Activated CD4-positive, alpha-beta T cell treated with anti-CD3 and anti-CD28 coated beads, Interleukin-2, amount 10 ng/mL, durations not matched to agents 24 days and 14 days (primary cell): ENCODE results near the gene ZDHHC12. TPM values are rescaled to one million over a fixed set of nuclear protein-coding genes. Genes with fewer than 3 reads are reported as not detected.
"Not testable (repeated sequence)": the region's sequence is repeated elsewhere in the genome, so short reads cannot be mapped to it uniquely, and the experiment has no call there.

Experiments
- DNase-seq: peaks from one replicate; pipeline ENCODE4 v3.0.0; 2022
- H3K27ac Mint-ChIP-seq: one replicate; pipeline ENCODE4 v1.8.0; 2022; ENCODE audit warnings: mild to moderate bottlenecking, mixed read lengths
- H3K27me3 Mint-ChIP-seq: one replicate; pipeline ENCODE4 v1.8.0; 2022; ENCODE audit warnings: mixed read lengths
- H3K36me3 Mint-ChIP-seq: one replicate; pipeline ENCODE4 v1.8.0; 2022; ENCODE audit warnings: low read depth, mild to moderate bottlenecking, mixed read lengths
- H3K4me1 Mint-ChIP-seq: one replicate; pipeline ENCODE4 v1.8.0; 2021; ENCODE audit warnings: mixed read lengths
- H3K4me3 Mint-ChIP-seq: one replicate; pipeline ENCODE4 v1.8.0; 2022; ENCODE audit warnings: mild to moderate bottlenecking, moderate library complexity, mixed read lengths
- H3K9me3 Mint-ChIP-seq: one replicate; pipeline ENCODE4 v1.8.0; 2021; ENCODE audit warnings: mixed read lengths
- intact Hi-C: fragments of 100-400 bp; cut with micrococcal nuclease; formaldehyde crosslinking; loops from one replicate; pipeline ENCODE4 v1.15.1; 2023
- total RNA-seq: library from RNA; stranded (reverse); gene quantifications from 2 replicates; pipeline ENCODE4 v1.2.3, GENCODE V29; 2022

The ZDHHC12 gene
- total RNA-seq, 1 donor from 2014 or later, result 46.9 TPM

DNA sequence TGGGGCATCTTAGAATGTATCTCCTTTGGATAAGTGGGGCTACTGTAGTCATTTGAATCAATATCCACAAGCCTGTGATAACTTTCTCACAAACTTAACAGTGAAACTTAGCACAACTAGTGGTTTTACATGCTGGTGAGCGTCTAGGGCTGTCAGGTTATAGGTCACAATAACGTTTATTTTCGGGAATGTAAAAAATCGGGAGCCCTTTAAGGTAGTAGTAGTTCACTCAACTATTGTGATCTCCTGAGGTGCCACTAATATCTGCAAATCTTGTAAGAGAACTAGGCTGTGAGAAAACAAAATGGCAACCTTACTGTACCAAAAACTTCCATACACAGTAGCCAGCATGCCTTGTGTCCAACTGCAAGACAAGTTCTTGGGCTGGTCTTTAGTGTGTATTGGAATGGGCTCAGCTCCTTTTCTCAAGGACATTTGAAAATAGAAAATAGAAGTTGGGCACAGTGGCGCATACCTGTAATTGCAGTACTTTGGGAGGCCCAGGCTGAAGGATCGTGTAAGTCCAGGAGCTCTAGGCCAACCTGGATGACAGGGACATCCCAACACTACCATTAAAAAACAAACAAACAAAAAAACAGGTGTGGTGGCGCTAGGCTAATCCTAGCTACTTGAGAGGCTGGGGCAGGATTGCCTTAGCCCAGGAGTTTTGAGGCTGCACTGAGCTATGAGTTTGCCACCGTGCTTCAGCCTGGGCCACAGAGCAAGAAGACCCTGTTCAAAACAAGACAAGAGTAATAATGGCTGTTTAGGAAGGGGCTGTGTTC is 26.8 kb downstream of the ZDHHC12 start:
- Mint-ChIP-seq H3K4me3 (no peak overlapping the region), H3K36me3 (peaks cover 46% of the 10 kb centered on the region), H3K4me1 (peaks cover 18% of the 10 kb centered on the region), H3K27me3 (no peaks in the 10 kb centered on the region), H3K9me3 (no peaks in the 10 kb centered on the region), H3K27ac (no peak overlapping the region)
- no peak for DNase-seq
- intact Hi-C loops, result no loop called here

GRCh38 chr9:128694344-128694743 is 29.6 kb downstream of the ZDHHC12 start:
- Mint-ChIP-seq H3K9me3 (no peaks in the 10 kb centered on the region), H3K4me1 (peaks cover 22% of the 10 kb centered on the region), H3K27me3 (no peaks in the 10 kb centered on the region), H3K36me3 (peaks cover 64% of the 10 kb centered on the region), H3K27ac (no peak overlapping the region), H3K4me3 (no peak overlapping the region)
- intact Hi-C loops, result no loop called here
- DNase-seq, result no peak

DNA sequence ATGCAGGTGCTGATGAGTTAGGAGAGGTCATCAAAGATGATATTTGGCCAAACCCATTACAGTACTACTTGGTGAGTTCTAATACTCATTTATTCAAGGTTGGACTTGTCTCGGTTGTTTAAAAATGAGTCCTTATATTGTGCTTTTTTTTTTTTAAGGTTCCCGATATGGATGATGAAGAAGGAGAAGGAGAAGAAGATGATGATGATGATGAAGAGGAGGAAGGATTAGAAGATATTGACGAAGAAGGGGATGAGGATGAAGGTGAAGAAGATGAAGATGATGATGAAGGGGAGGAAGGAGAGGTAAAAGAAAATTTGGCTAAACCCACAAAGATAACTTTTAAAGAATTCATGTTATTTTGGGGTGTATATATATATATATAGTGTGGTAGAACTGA is 30.2 kb downstream of the ZDHHC12 start:
- H3K27ac Mint-ChIP-seq, result peak overlapping the region; percentile 17

GRCh38 chr9:128690684-128691034 is 33.3 kb downstream of the ZDHHC12 start:
- no peak for DNase-seq
- H3K4me3 Mint-ChIP-seq, result peak overlapping the region; percentile 96
- peaks cover 46% of the 10 kb centered on the region for H3K36me3 Mint-ChIP-seq
- no peaks in the 10 kb centered on the region for H3K27me3 Mint-ChIP-seq
- intact Hi-C loops, result no loop called here
- H3K27ac Mint-ChIP-seq, result peak overlapping the region; percentile 97
- H3K4me1 Mint-ChIP-seq, result peaks cover 43% of the 10 kb centered on the region
- no peaks in the 10 kb centered on the region for H3K9me3 Mint-ChIP-seq

More for the DNA sequence above, 30.2 kb downstream of the ZDHHC12 start:
- intact Hi-C loops, H3K9me3 Mint-ChIP-seq, DNase-seq, H3K4me3 Mint-ChIP-seq, H3K27me3 Mint-ChIP-seq: not testable (repeated sequence)
- H3K36me3 Mint-ChIP-seq, result peaks cover 64% of the 10 kb centered on the region
- peaks cover 22% of the 10 kb centered on the region for H3K4me1 Mint-ChIP-seq

- DNase-seq, result peak; percentile 84
- H3K9me3 Mint-ChIP-seq, result no peaks in the 10 kb centered on the region
- peaks cover 49% of the 10 kb centered on the region for H3K4me1 Mint-ChIP-seq
- H3K36me3 Mint-ChIP-seq, result peaks cover 42% of the 10 kb centered on the region
- H3K27ac Mint-ChIP-seq, result peak overlapping the region; percentile 97
- intact Hi-C loops, result loop anchor here (1.0 to 5.0 kb wide), 3 partner anchors 34 to 257 kb away; partner anchors contain the start of genes DOLK, NUP188, ZDHHC12 and ZER1
- H3K27me3 Mint-ChIP-seq, result no peaks in the 10 kb centered on the region
- H3K4me3 Mint-ChIP-seq, result peak overlapping the region; percentile 96
These were observed 33.9 kb downstream of the ZDHHC12 start for GRCh38 chr9:128689820-128690683.

- intact Hi-C loops, result loop anchor here (1.0 to 5.0 kb wide), 3 partner anchors 35 to 258 kb away; partner anchors contain the start of genes DOLK, NUP188, ZDHHC12 and ZER1
- H3K9me3 Mint-ChIP-seq, result no peaks in the 10 kb centered on the region
- peaks cover 56% of the 10 kb centered on the region for H3K4me1 Mint-ChIP-seq
- DNase-seq, result no peak
- peaks cover 39% of the 10 kb centered on the region for H3K36me3 Mint-ChIP-seq
- peak overlapping the region; percentile 63 for H3K27ac Mint-ChIP-seq
- peak overlapping the region; percentile 47 for H3K4me3 Mint-ChIP-seq
- H3K27me3 Mint-ChIP-seq, result no peaks in the 10 kb centered on the region
These were observed 34.6 kb downstream of the ZDHHC12 start for GRCh38 chr9:128689293-128689774.

GRCh38 chr9:128688501-128689292 is 35.2 kb downstream of the ZDHHC12 start, which contains the start of gene SET:
TSS of gene SET (plus strand) at chr9:128689222. CDS start at chr9:128689583, 361 bp downstream.
- intact Hi-C loops, result loop anchor here (1.0 to 5.0 kb wide), 3 partner anchors 36 to 259 kb away; partner anchors contain the start of genes DOLK, NUP188, ZDHHC12 and ZER1
- peaks cover 57% of the 10 kb centered on the region for H3K4me1 Mint-ChIP-seq

GRCh38 chr9:128687453-128687852 is 36.5 kb downstream of the ZDHHC12 start:
- Mint-ChIP-seq H3K4me1 (peaks cover 55% of the 10 kb centered on the region), H3K36me3 (peaks cover 28% of the 10 kb centered on the region), H3K9me3 (no peaks in the 10 kb centered on the region), H3K27ac (peak overlapping the region; percentile 65), H3K4me3 (peak overlapping the region; percentile 40), H3K27me3 (no peaks in the 10 kb centered on the region)
- DNase-seq, result no peak
- intact Hi-C loops, result loop anchor here (5.0 kb wide), 2 partner anchors 85 to 260 kb away; partner anchors contain the start of genes DOLK, NUP188 and ZER1

More at GRCh38 chr9:128688501-128689292, 35.2 kb downstream of the ZDHHC12 start, which contains the start of gene SET:
- H3K9me3 Mint-ChIP-seq, result no peaks in the 10 kb centered on the region
- peak within 1 kb of the TSS; percentile 93 for H3K27ac Mint-ChIP-seq
- no peaks in the 10 kb centered on the region for H3K27me3 Mint-ChIP-seq
- H3K36me3 Mint-ChIP-seq, result peaks cover 39% of the 10 kb centered on the region
- H3K4me3 Mint-ChIP-seq, result peak within 1 kb of the TSS; percentile 78
- peak; percentile 98 for DNase-seq

GRCh38 chr9:128685636-128686489 is 38.1 kb downstream of the ZDHHC12 start:
- Mint-ChIP-seq H3K4me1 (peaks cover 44% of the 10 kb centered on the region), H3K4me3 (peak overlapping the region; percentile 95), H3K27ac (peak overlapping the region; percentile 96), H3K9me3 (no peaks in the 10 kb centered on the region), H3K36me3 (peaks cover 15% of the 10 kb centered on the region), H3K27me3 (no peaks in the 10 kb centered on the region)
- intact Hi-C loops, result loop anchor here (2.0 to 5.0 kb wide), 3 partner anchors 17 to 261 kb away; partner anchors contain the start of genes DOLK, NUP188, PKN3 and ZER1
- peak; percentile 84 for DNase-seq

DNA sequence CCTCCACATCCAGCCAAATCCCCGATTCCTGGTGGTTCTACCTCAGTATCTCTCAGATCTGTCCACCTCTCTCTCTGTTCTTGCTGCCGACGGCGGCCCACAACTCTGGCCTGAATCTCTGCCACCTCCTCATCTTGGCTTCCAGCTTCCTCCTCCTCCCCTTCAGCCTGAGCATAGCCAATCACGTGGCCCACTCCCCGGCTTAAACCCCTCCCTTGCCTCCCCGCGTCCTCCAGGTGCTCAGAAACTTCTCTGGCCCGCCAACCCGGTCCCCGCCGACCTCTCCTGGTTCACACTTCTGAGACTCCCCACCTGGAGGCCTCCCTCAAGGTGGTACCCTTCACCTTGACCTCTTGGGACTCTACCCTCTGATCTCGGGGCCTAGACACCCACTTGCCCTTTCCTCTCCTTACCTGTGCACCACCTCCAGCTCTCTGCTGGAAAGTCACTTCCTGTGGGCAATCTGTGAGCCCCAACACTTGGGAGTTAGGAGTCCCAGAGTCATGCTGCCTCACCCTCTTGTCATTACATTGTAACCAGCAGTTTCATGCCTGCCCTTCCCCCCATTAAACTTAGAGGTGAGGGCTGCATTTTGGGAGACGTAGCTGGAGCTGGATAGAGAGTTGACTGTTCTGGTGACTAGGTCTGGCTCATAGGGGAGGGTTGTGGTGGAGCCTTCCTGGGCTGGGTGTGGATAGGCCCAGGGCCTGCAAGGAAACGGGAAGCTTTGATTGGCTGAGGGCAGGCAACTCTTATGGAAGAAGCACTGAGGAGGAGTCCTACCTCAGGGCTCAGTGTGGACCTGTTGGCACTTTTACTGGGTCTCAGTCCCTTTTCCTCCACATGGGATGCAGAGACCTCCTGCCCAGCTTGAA is 39.4 kb downstream of the ZDHHC12 start:
- no peaks in the 10 kb centered on the region for H3K27me3 Mint-ChIP-seq
- H3K4me1 Mint-ChIP-seq, result peaks cover 42% of the 10 kb centered on the region
- no peaks in the 10 kb centered on the region for H3K9me3 Mint-ChIP-seq
- H3K27ac Mint-ChIP-seq, result peak overlapping the region; percentile 96
- peak; percentile 94 for DNase-seq
- H3K36me3 Mint-ChIP-seq, result peaks cover 9% of the 10 kb centered on the region
- intact Hi-C loops, result loop anchor here (1.0 to 5.0 kb wide), 6 partner anchors 18 to 263 kb away; partner anchors contain the start of genes DOLK, DYNC2I2, NUP188 and PKN3
- H3K4me3 Mint-ChIP-seq, result peak overlapping the region; percentile 95

GRCh38 chr9:128684065-128684324 is 39.9 kb downstream of the ZDHHC12 start:
- Mint-ChIP-seq H3K4me1 (peaks cover 42% of the 10 kb centered on the region), H3K27ac (peak overlapping the region; percentile 96), H3K27me3 (no peaks in the 10 kb centered on the region), H3K9me3 (no peaks in the 10 kb centered on the region), H3K36me3 (peaks cover 9% of the 10 kb centered on the region), H3K4me3 (peak overlapping the region; percentile 95)
- intact Hi-C loops, result loop anchor here (1.0 to 2.0 kb wide), 4 partner anchors 19 to 132 kb away; partner anchors contain the start of genes DYNC2I2, PKN3, SPTAN1 and ZDHHC12
- no peak for DNase-seq
